ENCODE data around the gene RUNX1. TPM values are rescaled to one million over a fixed set of nuclear protein-coding genes. Genes with fewer than 3 reads are reported as not detected.

RUNX1 gene
- total RNA-seq, 2 donors from 2014 or later, result 3.8 to 7.6 TPM

DNA sequence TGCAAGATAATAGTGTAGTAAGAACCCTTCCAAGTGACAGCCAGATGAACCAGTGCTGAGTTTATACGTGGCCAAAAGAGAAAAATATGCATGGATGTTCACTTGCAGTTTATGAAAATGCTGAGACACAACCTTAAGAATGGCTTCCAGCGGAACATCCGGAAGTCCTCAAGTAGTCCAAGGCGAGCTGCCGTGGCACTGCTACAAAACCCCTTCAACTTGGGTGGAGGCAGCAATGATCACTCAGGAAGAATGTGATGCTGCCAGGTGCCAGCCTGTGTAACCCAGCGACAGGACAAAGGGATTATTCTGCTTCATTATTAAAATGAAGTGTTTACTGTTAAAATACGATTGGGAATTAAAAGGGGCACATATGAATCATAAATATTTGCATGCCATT lies 179.6 kb downstream of the RUNX1 start:
- Histone ChIP-seq H3K4me1 (peaks cover 0 to 5% of the 10 kb centered on the region in 2 donors), H3K27me3 (no peaks in the 10 kb centered on the region), H3K27ac (no peak overlapping the region), H3K9me3 (no peaks in the 10 kb centered on the region), H3K36me3 (peaks cover 6% of the 10 kb centered on the region), H3K4me3 (no peak overlapping the region)
- TF ChIP-seq, protein P1, sequence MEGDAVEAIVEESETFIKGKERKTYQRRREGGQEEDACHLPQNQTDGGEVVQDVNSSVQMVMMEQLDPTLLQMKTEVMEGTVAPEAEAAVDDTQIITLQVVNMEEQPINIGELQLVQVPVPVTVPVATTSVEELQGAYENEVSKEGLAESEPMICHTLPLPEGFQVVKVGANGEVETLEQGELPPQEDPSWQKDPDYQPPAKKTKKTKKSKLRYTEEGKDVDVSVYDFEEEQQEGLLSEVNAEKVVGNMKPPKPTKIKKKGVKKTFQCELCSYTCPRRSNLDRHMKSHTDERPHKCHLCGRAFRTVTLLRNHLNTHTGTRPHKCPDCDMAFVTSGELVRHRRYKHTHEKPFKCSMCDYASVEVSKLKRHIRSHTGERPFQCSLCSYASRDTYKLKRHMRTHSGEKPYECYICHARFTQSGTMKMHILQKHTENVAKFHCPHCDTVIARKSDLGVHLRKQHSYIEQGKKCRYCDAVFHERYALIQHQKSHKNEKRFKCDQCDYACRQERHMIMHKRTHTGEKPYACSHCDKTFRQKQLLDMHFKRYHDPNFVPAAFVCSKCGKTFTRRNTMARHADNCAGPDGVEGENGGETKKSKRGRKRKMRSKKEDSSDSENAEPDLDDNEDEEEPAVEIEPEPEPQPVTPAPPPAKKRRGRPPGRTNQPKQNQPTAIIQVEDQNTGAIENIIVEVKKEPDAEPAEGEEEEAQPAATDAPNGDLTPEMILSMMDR (IDR thresholded peaks at IDR 0.05), result no peak
- DNase-seq (ENCODE audit: low spot score), result peak; percentile 28

DNA sequence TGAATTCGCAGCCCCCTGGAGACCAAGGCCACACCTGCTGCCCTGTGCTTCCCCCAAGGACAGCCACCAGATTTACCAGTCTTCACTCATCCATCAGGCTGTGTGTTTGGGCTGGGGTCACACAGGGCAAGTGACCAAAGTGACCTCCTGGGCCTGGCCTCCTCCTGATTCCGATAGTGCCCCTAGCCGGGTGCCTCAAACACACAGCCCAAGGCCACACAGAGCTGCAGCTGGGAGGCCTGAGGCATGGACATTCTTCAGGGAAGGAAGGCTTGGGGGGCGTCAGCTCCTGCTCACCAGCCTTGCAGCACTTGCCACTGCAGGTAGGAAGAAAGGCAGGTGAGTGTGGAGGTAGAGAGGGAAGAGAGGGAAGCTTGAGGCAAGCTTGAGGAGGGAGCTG lies 181.3 kb downstream of the RUNX1 start:
- Histone ChIP-seq H3K4me3 (no peak overlapping the region), H3K27me3 (no peaks in the 10 kb centered on the region), H3K9me3 (no peaks in the 10 kb centered on the region), H3K36me3 (peaks cover 6% of the 10 kb centered on the region), H3K27ac (no peak overlapping the region), H3K4me1 (peaks cover 0 to 14% of the 10 kb centered on the region in 2 donors)
- TF ChIP-seq, protein P1 (IDR thresholded peaks at IDR 0.05), result no peak
- peak; percentile 53 for DNase-seq (ENCODE audit: low spot score)

DNA sequence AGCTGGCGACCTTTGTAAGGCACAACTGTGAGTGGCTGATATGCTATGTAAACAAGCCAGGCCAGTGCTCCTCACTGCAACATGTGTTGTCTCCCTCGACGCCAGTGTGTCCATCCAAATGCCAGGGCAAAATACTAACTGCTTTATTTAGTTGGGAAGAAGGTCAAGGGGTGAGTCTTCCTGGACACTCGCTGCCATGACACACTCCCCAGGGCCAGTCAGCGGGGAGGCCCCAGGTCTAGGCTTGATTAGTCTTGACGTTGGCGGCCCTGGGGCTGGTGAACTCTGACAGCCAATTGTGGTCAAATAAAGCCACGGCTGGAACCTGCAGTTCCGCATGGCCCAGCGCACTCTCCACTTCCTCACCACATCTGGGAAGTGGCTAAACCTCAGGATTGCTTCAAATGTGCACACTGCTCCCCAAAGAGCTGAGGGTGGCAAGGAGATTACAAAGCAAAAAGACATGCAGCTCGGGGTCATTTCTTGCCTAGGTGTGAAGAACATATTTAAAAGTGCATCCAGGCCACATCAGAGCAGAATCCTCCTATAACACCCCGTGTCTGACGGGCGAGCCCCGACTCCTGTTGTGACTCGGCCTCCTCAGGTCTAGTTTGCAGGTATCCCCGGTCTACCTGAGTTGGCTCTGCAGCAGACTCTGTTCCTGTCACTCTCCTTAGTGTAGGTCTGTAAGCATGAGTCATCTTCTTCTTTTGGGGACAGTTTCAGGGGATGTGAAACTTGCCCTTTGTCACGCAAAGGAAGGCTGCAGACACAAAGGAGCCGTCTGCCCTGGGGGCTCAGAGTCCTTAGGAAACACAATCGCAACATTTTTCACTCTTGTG lies 183.5 kb downstream of the RUNX1 start:
- Histone ChIP-seq H3K27ac (no peak overlapping the region), H3K4me3 (no peak overlapping the region), H3K36me3 (no peaks in the 10 kb centered on the region), H3K27me3 (no peaks in the 10 kb centered on the region), H3K4me1 (peaks cover 0 to 14% of the 10 kb centered on the region in 2 donors), H3K9me3 (no peaks in the 10 kb centered on the region)
- no peak for DNase-seq (ENCODE audit: low spot score)
- TF ChIP-seq, protein P1 (IDR thresholded peaks at IDR 0.05), result no peak

DNA sequence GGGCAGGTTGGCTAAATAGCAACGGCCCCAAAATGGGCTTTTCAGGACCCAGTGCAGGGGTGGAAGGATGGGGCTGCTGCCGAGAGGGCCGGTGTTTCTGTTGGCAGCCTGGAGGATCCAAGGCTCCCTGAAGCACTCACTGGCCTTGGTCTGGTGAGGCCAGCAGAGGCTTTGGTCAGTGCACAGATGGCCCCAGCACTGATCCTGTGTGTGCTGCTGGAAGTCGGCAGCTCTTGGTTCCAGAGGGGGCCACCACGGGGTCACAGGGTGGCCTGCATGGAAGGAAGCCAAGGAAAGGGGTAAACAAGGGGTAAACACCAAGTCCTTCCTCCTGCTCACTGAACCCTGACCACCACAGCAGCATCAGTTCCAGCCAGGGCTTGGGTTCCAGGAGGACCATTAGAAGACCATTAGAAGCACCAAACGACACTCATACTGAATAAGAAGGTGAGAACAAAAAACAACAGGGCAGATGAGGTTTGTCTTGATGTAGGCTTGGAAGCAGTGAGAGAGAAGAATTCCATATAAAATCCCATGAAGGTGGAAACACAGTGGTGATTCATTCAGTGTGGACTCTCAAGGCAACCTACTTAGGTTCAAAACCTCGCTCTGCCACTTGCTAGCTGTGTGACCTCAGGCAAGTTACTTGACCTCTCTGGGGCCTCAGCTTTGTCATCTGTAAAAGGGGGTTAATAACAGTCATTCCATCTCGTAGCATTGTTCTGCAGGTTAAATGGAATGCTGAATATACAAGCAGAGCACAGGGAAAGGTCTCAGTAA lies 184.5 kb downstream of the RUNX1 start:
- Histone ChIP-seq H3K27me3 (no peaks in the 10 kb centered on the region), H3K36me3 (peaks cover 2% of the 10 kb centered on the region), H3K4me3 (no peak overlapping the region), H3K9me3 (no peaks in the 10 kb centered on the region), H3K4me1 (peaks cover 0 to 14% of the 10 kb centered on the region in 2 donors), H3K27ac (peak overlapping the region in 1 of 2 donors; percentile 11)
- no peak for DNase-seq (ENCODE audit: low spot score)
- TF ChIP-seq, protein P1 (IDR thresholded peaks at IDR 0.05), result no peak

DNA sequence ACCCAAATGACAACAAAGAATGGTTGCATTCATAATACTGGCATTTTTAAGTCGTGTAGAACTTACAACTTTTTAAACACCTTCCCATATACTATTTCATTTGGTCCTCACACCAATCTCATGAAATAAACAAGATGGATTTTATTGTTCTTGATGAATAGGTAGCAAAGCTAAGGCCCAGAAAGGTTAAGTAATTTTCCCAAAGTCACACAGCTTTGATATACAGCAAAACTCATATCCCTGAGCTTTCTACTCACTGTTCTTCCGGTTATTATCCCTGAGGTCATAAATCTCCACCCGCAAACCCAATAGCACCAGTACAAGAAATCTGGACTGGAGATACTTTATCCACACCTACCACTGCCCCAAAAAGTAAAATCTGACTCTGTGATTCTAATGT lies 186.2 kb downstream of the RUNX1 start:
- peaks cover 9% of the 10 kb centered on the region for H3K36me3 ChIP-seq
- H3K27ac ChIP-seq, result no peak overlapping the region
- no peaks in the 10 kb centered on the region for H3K27me3 ChIP-seq
- DNase-seq (ENCODE audit: low spot score), result no peak
- TF ChIP-seq, protein P1 (IDR thresholded peaks at IDR 0.05), result no peak
- peaks cover 0 to 14% of the 10 kb centered on the region in 2 donors for H3K4me1 ChIP-seq
- no peaks in the 10 kb centered on the region for H3K9me3 ChIP-seq
- no peak overlapping the region for H3K4me3 ChIP-seq

All from right atrium auricular region (tissue), 2 donors.